GM12878 (cell line): ENCODE measurements around the gene TMTC1. TPM values are rescaled to one million over a fixed set of nuclear protein-coding genes. Genes with fewer than 3 reads are reported as not detected.

ENCODE experiments used
- HDAC6 ChIP-seq: fragments of 200-600 bp; sonication (generic); IDR thresholded peaks from one replicate; pipeline ENCODE4 v1.8.0; 2017; ENCODE audit warnings: antibody characterized with exemption; ENCODE audit not compliant: unreplicated experiment
- IKZF2 ChIP-seq, 2 experiments: fragments of 450-650 bp; IDR thresholded peaks; 2 replicates each; pipeline ENCODE4 v1.6.1; 2017; ENCODE audit warnings: mild to moderate bottlenecking in 2 of 2, moderate library complexity in 2 of 2
- MLLT1 ChIP-seq: fragments of 450-650 bp; IDR thresholded peaks from 2 replicates; pipeline ENCODE4 v1.6.1; 2016; ENCODE audit warnings: mild to moderate bottlenecking
- MTA2 ChIP-seq: fragments of 450-650 bp; IDR thresholded peaks from 2 replicates; pipeline ENCODE4 v1.6.1; 2016; ENCODE audit warnings: low read depth, mild to moderate bottlenecking, moderate library complexity
- NR2C2 ChIP-seq: IDR thresholded peaks from 2 replicates; pipeline ENCODE4 v1.6.1; 2011; ENCODE audit warnings: borderline replicate concordance, low read depth; ENCODE audit not compliant: control insufficient read depth, insufficient read length
- POLR2A ChIP-seq: IDR thresholded peaks from 2 replicates; pipeline ENCODE4 v1.6.1; 2011; ENCODE audit warnings: low read depth, mild to moderate bottlenecking, low read length
- RBBP5 ChIP-seq: fragments of 200-600 bp; sonication (generic); conservative IDR thresholded peaks from 2 replicates; pipeline ENCODE4 v1.6.1; 2016
- SPI1 ChIP-seq: IDR thresholded peaks from 2 replicates; pipeline ENCODE4 v1.6.1; 2011; ENCODE audit warnings: low read depth, mild to moderate bottlenecking, low read length, moderate library complexity, borderline replicate concordance; ENCODE audit not compliant: insufficient read depth
- USF1 ChIP-seq: IDR thresholded peaks from 2 replicates; pipeline ENCODE4 v1.6.1; 2011; ENCODE audit warnings: borderline replicate concordance, low read depth, mild to moderate bottlenecking, moderate library complexity, mixed read lengths, low read length; ENCODE audit not compliant: insufficient read depth; ENCODE audit errors: extremely low read length
- polyA plus RNA-seq, 11 experiments: library from polyadenylated mRNA; depleted of rRNA in 4 of 11; unstranded in 6 of 11; stranded (reverse) in 5 of 11; fragments of >200 nt; fragmentation: Nextera tagmentation in 4 of 11; fragmentation: Illumina TruSeq in 1 of 11; extraction: Ambion mirVana in 4 of 11; extraction: Trizol in 1 of 11; gene quantifications; 1 replicate in 1 of 11; 2 replicates in 10 of 11; pipeline versions ENCODE4 v1.2.1 to v1.2.3, GENCODE V29; 2011 to 2016; ENCODE audit warnings: inconsistent platforms in 2 of 11, missing spikeins in 2 of 11, low read depth in 1 of 11
- total RNA-seq, 4 experiments: library from RNA; depleted of rRNA in 3 of 4; stranded (reverse); fragments of >200 nt in 3 of 4; fragmentation: Illumina TruSeq in 1 of 4; extraction: Trizol in 1 of 4; gene quantifications; 2 replicates each; pipeline versions ENCODE4 v1.2.1 to v1.2.3, GENCODE V29; 2013 to 2021
- TF ChIP-seq, protein P1 (sequence below): IDR thresholded peaks from 2 replicates; pipeline ENCODE4 v1.6.1; 2011; ENCODE audit warnings: mild to moderate bottlenecking, low read depth, low read length, moderate library complexity; ENCODE audit not compliant: insufficient replicate concordance
- TF ChIP-seq, protein P2 (sequence below): fragments of 450-650 bp; IDR thresholded peaks from 2 replicates; pipeline ENCODE4 v1.6.1; 2017; ENCODE audit warnings: low read depth, mild to moderate bottlenecking, moderate library complexity
- TF ChIP-seq, protein P3 (sequence below): fragments of 450-650 bp; IDR thresholded peaks from 2 replicates; pipeline ENCODE4 v1.6.1; 2018; ENCODE audit warnings: mild to moderate bottlenecking, low read depth, moderate library complexity; ENCODE audit not compliant: partially characterized antibody

The TMTC1 gene
- total and polyA plus RNA-seq, 10 of the 15 experiments (the other 5 are each of a cell fraction or from before 2014, with no cell fraction given) = 0.10 to 20.9 (median 0.57) TPM

DNA sequence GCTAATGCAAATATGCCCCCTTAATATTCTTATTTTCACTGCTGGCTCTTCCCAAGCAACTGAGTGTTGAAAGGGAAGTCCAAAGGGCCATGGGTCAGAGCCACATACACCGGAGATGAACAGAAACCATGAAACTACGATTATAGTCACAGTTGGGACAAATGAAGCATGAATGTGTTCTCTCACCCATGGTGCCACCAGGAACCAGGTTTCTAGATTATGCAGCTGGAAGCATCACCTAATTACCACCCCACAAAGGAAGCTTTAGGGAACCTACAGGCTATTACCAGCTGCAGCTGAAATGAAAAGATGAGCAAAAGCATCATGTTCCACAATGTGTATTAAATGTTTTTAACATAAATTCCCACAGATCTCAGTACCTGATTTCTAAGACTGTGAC, 15.4 kb downstream of the TMTC1 start (continued):
- TF ChIP-seq HDAC6 = no peak
- TF ChIP-seq IKZF2 (IDR thresholded peaks at IDR 0.05) = peak; percentile 66 to 80; a peak in 2 of 4 replicates
- no peak for TF ChIP-seq RBBP5
- TF ChIP-seq POLR2A = no peak
- peak; percentile 72; the same call in 1 of the 2 replicates for TF ChIP-seq MTA2
- TF ChIP-seq, protein P1, sequence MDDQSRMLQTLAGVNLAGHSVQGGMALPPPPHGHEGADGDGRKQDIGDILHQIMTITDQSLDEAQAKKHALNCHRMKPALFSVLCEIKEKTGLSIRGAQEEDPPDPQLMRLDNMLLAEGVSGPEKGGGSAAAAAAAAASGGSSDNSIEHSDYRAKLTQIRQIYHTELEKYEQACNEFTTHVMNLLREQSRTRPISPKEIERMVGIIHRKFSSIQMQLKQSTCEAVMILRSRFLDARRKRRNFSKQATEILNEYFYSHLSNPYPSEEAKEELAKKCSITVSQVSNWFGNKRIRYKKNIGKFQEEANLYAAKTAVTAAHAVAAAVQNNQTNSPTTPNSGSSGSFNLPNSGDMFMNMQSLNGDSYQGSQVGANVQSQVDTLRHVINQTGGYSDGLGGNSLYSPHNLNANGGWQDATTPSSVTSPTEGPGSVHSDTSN = no peak
- no peak for TF ChIP-seq NR2C2
- TF ChIP-seq, protein P2, sequence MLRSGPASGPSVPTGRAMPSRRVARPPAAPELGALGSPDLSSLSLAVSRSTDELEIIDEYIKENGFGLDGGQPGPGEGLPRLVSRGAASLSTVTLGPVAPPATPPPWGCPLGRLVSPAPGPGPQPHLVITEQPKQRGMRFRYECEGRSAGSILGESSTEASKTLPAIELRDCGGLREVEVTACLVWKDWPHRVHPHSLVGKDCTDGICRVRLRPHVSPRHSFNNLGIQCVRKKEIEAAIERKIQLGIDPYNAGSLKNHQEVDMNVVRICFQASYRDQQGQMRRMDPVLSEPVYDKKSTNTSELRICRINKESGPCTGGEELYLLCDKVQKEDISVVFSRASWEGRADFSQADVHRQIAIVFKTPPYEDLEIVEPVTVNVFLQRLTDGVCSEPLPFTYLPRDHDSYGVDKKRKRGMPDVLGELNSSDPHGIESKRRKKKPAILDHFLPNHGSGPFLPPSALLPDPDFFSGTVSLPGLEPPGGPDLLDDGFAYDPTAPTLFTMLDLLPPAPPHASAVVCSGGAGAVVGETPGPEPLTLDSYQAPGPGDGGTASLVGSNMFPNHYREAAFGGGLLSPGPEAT = peak; percentile 52
- TF ChIP-seq SPI1 = no peak
- TF ChIP-seq USF1 = no peak
- TF ChIP-seq MLLT1 = no peak
- TF ChIP-seq, protein P3, sequence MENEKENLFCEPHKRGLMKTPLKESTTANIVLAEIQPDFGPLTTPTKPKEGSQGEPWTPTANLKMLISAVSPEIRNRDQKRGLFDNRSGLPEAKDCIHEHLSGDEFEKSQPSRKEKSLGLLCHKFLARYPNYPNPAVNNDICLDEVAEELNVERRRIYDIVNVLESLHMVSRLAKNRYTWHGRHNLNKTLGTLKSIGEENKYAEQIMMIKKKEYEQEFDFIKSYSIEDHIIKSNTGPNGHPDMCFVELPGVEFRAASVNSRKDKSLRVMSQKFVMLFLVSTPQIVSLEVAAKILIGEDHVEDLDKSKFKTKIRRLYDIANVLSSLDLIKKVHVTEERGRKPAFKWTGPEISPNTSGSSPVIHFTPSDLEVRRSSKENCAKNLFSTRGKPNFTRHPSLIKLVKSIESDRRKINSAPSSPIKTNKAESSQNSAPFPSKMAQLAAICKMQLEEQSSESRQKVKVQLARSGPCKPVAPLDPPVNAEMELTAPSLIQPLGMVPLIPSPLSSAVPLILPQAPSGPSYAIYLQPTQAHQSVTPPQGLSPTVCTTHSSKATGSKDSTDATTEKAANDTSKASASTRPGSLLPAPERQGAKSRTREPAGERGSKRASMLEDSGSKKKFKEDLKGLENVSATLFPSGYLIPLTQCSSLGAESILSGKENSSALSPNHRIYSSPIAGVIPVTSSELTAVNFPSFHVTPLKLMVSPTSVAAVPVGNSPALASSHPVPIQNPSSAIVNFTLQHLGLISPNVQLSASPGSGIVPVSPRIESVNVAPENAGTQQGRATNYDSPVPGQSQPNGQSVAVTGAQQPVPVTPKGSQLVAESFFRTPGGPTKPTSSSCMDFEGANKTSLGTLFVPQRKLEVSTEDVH = no peak
